ENCODE measurements around the gene AMIGO2.

The AMIGO2 gene

DNA sequence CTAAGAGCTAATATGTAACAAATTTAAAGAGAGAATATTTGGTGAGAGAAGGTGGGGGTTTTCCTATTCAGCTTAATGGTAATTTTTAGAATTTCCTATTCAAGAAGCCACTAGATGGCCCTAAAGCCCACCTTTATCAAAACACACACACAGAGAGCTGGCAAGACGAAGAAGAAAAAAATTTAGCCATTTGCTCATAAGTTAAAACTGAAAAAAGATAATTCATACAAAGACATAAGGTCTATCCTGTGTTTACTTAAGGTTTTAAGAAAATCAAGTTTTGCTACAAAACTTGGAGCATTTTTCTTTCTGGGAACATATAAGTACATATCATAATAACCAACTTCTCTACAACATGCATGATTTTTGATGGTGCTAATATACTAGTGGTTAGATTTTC is 47.1 kb downstream of the AMIGO2 start:
- peak; percentile 61 to 72 for ATAC-seq

DNA sequence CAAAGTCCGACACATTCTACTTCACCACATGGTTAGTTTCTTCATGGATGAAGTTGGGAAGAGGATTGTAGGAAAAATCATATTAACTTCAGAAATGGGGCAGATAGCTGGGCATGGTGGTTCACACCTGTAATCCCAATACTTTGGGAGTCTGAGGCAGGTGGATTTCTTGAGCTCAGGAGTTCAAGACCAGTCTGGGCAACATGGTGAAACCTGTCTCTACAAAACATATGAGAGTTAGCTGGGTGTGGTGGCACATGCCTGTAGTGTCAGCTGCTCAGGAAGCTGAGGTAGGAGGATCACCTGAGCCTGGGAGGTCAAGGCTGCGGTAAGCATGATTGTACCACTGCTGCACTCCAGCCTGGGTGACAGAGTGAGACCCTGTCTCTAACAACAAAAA is 49.9 kb downstream of the AMIGO2 start:
- no peak for ATAC-seq

DNA sequence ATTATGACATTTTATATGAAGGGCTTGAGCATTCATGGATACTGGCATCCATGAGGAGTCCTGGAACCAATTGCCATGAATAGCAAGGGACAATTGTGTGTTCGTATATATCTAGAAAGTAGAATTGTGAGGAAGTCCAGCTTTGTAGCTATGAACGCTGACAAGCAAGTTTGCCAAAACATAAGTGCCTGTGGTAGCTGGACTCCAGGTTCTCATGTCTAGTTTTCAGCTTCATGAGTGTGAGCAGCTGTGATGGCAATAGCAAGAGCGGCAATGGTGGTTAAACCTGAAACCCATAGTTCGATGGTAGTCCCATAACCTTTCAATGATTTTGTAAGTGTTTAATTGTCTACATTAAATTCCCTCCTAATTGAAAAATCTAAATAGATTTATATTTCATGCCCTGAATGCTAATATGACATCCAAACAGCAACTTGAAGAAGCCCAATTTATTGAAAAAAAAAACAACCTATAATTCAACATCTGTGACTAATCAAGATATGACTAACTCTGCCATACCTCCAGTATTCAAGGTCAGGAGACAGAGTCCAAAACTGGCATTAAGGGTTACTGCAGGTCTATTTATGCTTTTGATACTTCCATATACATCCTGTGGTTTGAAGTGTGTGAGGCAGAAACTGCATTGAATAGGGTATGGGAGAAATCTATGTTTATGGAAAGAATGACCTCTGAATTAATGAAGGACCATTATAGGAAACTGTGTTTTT is 50.6 kb downstream of the AMIGO2 start:
- no peak for ATAC-seq

DNA sequence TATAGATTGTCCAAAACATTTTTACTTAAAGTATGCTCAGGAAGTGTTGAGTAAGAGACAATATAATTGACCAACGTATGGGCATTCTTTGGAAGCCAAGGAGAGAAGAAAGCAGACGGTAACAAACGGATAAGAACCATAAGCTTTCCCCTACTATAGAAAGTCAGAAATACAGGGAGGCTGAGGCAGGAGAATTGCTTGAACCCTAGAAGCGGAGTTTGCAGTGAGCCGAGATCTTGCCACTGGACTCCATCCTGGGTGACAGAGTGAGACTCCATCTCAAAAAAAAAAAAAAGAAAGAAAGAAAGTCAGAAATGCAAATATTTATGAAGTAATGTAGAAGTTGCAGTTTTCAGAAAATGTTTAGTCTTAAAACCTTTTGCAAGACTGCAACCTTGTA is 51.6 kb downstream of the AMIGO2 start:
- no peak for ATAC-seq
